Activated T-cell treated with anti-CD3 and anti-CD28 coated beads, Interleukin-2, amount 50 U/mL, for 4 hours (primary cell): ENCODE data around the gene SSH2. TPM values are rescaled to one million over a fixed set of nuclear protein-coding genes. Genes with fewer than 3 reads are reported as not detected.

Experiments used
- ATAC-seq, 2 donors: fragments of 200-7000 bp; cut with Tn5 transposase; one replicate each; pipeline ENCODE4 v1.10.0; 2021
- DNase-seq: peaks from one replicate; pipeline ENCODE4 v3.0.0-alpha.2; 2020
- H3K27me3 Mint-ChIP-seq: one replicate; pipeline ENCODE4 v1.8.0; 2021; ENCODE audit warnings: low read depth, mixed read lengths
- H3K36me3 Mint-ChIP-seq: one replicate; pipeline ENCODE4 v1.8.0; 2022; ENCODE audit warnings: mixed read lengths; ENCODE audit not compliant: insufficient read depth
- H3K4me1 Mint-ChIP-seq: one replicate; pipeline ENCODE4 v1.8.0; 2021; ENCODE audit warnings: low read depth, mixed read lengths
- H3K4me3 Mint-ChIP-seq: one replicate; pipeline ENCODE4 v1.8.0; 2021; ENCODE audit warnings: mild to moderate bottlenecking, moderate library complexity, mixed read lengths
- H3K9me3 Mint-ChIP-seq: one replicate; pipeline ENCODE4 v1.8.0; 2021; ENCODE audit warnings: mixed read lengths
- total RNA-seq, 3 donors: library from RNA; stranded (reverse); gene quantifications; one replicate each; pipeline ENCODE4 v1.2.1, GENCODE V29; 2021

Gene SSH2
- total RNA-seq, 3 donors from 2014 or later: 25.0 to 27.0 (median 25.9) TPM

GRCh38 chr17:29579866-29580771 is 349.9 kb downstream of the SSH2 start:
- Mint-ChIP-seq H3K36me3 (peaks cover 23% of the 10 kb centered on the region), H3K4me3 (no peak overlapping the region), H3K27me3 (no peaks in the 10 kb centered on the region)

DNA sequence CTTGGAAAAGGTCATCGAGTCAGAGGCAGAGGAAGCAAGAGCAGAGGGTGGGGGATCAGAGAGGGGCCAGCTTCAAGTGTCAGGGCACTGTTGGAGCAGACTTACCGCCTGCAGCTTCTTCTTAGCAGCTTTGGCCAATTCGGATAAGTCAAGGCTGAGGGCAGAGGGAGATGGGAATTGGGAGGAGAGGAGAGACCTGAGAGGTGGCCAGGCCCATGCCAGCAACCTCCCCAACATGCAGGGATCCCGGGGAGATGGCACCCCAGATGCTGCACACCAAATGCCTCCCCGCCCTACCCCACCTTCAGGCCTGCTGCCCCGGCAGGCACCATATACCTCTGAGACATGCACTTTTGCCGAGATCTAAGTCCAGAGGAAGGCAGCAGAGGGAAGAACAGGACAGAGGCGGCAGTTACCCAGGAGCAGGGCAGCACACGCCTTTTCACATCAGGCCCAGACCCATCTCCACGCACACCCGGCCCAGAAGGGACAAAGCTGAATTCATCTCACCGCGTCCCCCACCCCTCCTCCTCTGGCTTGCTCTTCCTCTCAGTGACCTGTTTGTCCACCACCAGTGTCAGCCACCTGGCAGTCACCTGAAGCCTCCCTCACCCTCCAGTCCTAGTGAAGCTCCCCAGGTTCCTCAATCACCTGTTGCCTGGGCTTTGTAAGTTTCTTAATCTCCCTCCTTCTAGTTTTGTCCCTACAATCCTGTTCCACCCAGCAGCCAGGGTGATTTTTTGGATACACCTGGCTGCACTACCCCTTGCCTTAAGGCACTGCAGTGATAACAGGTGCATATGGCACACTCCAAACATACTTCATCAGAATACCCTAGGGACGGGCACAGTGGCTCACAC is 351.2 kb downstream of the SSH2 start:
- no peaks in the 10 kb centered on the region for H3K9me3 Mint-ChIP-seq
- H3K27me3 Mint-ChIP-seq: no peaks in the 10 kb centered on the region
- H3K4me3 Mint-ChIP-seq: no peak overlapping the region
- no peak for ATAC-seq
- peaks cover 27% of the 10 kb centered on the region for H3K36me3 Mint-ChIP-seq
- DNase-seq: no peak
- H3K4me1 Mint-ChIP-seq: peaks cover 2% of the 10 kb centered on the region

More at GRCh38 chr17:29579866-29580771, 349.9 kb downstream of the SSH2 start:
- Mint-ChIP-seq H3K9me3 (no peaks in the 10 kb centered on the region), H3K4me1 (peaks cover 10% of the 10 kb centered on the region)
- ATAC-seq (peak; percentile 97 to 99), DNase-seq (peak; percentile 90)

DNA sequence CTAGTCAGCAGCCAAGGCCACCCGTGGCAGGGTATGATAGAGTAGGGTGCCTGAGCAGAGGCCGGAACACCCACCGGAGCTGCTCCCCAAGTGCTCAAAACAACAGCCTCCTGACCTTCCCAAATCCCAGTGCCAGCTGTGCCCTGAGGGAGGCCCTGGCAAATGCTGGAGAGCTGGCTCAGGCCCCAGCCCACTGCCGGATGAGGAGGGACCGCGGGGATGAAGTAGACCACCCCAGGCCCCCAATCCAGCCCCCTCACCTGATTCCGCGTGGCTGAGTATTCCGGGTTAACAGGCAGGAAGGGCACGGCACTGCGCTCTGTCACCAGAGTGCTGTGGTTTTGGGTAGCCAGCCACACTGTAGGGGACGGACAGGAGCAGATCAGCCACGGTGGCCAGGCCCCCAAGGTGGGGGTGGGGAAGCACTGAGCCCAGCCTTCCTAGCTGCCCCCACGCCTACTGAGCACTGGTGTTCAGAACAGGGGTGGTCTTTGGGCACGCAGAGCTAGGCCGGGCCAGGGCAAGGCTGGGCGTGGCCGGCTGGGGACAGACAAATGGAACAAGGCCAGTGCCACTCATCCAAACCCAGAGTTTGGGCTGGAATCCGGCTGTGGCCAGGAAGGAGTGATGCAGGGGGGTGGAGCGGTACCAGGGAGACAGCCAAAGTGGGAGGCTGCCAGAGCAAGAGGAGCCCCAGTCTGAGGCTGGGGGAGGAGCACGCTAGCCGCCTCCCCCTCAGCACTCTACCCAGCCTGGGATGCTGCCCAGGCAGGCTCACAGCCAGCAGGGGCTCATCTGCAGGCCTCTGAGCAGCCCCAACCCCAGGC is 352.4 kb downstream of the SSH2 start:
- H3K4me1 Mint-ChIP-seq: peaks cover 2% of the 10 kb centered on the region
- H3K27me3 Mint-ChIP-seq: no peaks in the 10 kb centered on the region
- no peak overlapping the region for H3K4me3 Mint-ChIP-seq
- H3K36me3 Mint-ChIP-seq: peaks cover 27% of the 10 kb centered on the region
- no peak for DNase-seq
- ATAC-seq: no peak
- H3K9me3 Mint-ChIP-seq: no peaks in the 10 kb centered on the region

- Mint-ChIP-seq H3K36me3 (peaks cover 24% of the 10 kb centered on the region), H3K9me3 (no peaks in the 10 kb centered on the region), H3K4me1 (peaks cover 2% of the 10 kb centered on the region), H3K27me3 (no peaks in the 10 kb centered on the region), H3K4me3 (no peak overlapping the region)
- no peak for ATAC-seq
- no peak for DNase-seq
Measured at GRCh38 chr17:29577001-29577370, 353.0 kb downstream of the SSH2 start.

GRCh38 chr17:29576214-29577000 is 353.6 kb downstream of the SSH2 start:
- H3K4me3 Mint-ChIP-seq: no peak overlapping the region
- peaks cover 2% of the 10 kb centered on the region for H3K4me1 Mint-ChIP-seq
- no peaks in the 10 kb centered on the region for H3K9me3 Mint-ChIP-seq
- ATAC-seq (no peak), DNase-seq (no peak)
- H3K36me3 Mint-ChIP-seq: peaks cover 24% of the 10 kb centered on the region
- H3K27me3 Mint-ChIP-seq: no peaks in the 10 kb centered on the region

Other genes starting within 250 kb of the SSH2 start
- under 1 TPM in 2 of 3 donors, not detected in 1; 0.15 to 0.30 TPM for gene EFCAB5, start 11.4 kb upstream of the SSH2 start, total RNA-seq
- gene NSRP1, start 186.6 kb upstream of the SSH2 start, total RNA-seq: 10 to 100 TPM; 33.0 to 40.8 (median 40.2) TPM